HEK293T (cell line): ENCODE results near the gene VASH2.

Source experiments
- BHLHE40 ChIP-seq: fragments of 450-650 bp; IDR thresholded peaks from 2 replicates; pipeline ENCODE4 v1.6.1; 2016; ENCODE audit warnings: mild to moderate bottlenecking, moderate library complexity, borderline replicate concordance
- FOXM1 ChIP-seq: fragments of 450-650 bp; IDR thresholded peaks from 2 replicates; pipeline ENCODE4 v1.6.1; 2017; ENCODE audit warnings: mild to moderate bottlenecking, borderline replicate concordance
- NFRKB ChIP-seq: fragments of 450-650 bp; IDR thresholded peaks from 2 replicates; pipeline ENCODE4 v1.6.1; 2016; ENCODE audit warnings: mild to moderate bottlenecking, moderate library complexity
- SP1 ChIP-seq: fragments of 450-650 bp; IDR thresholded peaks from 2 replicates; pipeline ENCODE4 v1.6.1; 2017
- SUZ12 ChIP-seq: fragments of 450-650 bp; IDR thresholded peaks from 2 replicates; pipeline ENCODE4 v1.6.1; 2016; ENCODE audit warnings: mild to moderate bottlenecking
- TARDBP ChIP-seq: fragments of 450-650 bp; IDR thresholded peaks from 2 replicates; pipeline ENCODE4 v1.6.1; 2016
- ZNF384 ChIP-seq: fragments of 450-650 bp; IDR thresholded peaks from 2 replicates; pipeline ENCODE4 v1.6.1; 2016
- TF ChIP-seq, protein P1 (sequence below): fragments of 450-650 bp; IDR thresholded peaks from 2 replicates; pipeline ENCODE4 v1.6.1; 2016

DNA sequence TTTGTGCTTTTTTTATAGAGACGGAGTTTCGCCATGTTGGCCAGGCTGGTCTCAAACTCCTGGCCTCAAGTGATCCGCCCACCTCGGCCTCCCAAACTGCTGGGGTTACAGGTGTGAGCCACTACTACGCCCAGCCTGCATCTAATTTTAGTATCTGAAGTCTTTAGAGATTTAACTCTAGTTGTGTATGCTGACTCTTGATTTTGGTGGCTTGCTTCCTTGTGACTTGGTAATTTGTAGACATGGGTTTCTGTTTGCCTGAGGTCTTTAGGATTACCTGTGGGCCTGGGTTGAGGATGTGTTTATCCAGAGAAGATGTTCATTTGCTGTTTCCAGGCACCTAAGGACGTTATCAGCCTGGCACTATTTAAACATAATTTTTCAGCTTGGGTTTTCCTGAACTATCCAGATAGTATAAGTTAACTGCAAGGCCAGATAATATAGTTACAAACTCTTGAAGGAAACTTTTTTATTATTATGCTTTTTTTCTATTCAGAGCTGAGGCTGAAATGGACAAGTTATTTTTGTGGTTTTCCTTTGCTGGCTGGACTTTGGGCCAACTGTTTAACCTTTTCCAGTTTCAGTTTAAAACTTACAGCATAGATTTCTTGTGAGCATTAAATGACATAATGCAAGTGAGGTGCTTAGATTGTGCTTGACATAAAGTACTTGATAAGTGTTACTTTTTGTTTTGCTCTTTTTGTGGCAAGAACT, 7.5 kb upstream of the VASH2 start:
- TF ChIP-seq SP1: no peak
- TF ChIP-seq, protein P1, sequence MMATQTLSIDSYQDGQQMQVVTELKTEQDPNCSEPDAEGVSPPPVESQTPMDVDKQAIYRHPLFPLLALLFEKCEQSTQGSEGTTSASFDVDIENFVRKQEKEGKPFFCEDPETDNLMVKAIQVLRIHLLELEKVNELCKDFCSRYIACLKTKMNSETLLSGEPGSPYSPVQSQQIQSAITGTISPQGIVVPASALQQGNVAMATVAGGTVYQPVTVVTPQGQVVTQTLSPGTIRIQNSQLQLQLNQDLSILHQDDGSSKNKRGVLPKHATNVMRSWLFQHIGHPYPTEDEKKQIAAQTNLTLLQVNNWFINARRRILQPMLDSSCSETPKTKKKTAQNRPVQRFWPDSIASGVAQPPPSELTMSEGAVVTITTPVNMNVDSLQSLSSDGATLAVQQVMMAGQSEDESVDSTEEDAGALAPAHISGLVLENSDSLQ: no peak
- no peak for TF ChIP-seq FOXM1
- no peak for TF ChIP-seq NFRKB
- TF ChIP-seq TARDBP: no peak
- no peak for TF ChIP-seq SUZ12
- no peak for TF ChIP-seq ZNF384
- no peak for TF ChIP-seq BHLHE40
